GM12878 (cell line): ENCODE measurements around the gene PKP2. TPM values are rescaled to one million over a fixed set of nuclear protein-coding genes. Genes with fewer than 3 reads are reported as not detected.

Experiments
- ATAC-seq: fragments of 200-7000 bp; cut with Tn5 transposase; 3 replicates; pipeline ENCODE4 v1.9.1; 2020; ENCODE audit warnings: mild to moderate bottlenecking, moderate library complexity
- BruUV-seq: library from RNA; stranded (reverse); fragments of 400-500 nt; replicated peaks from 2 replicates; lab custom pipeline; 2021; lab: Mats Ljungman, UMichigan
- CTCF ChIA-PET: fragments of 300-600 bp; sonication (Branson Sonifier 250); formaldehyde crosslinking; extraction: SDS; loops from one replicate; lab custom pipeline; 2021; ENCODE audit warnings: inconsistent platforms; lab: Yijun Ruan, JAX
- POLR2A ChIA-PET: fragments of 350-600 bp; formaldehyde crosslinking; extraction: SDS; loops from one replicate; lab custom pipeline; 2021; ENCODE audit warnings: inconsistent platforms; lab: Charles Lee
- RAD21 ChIA-PET: fragments of 300-600 bp; sonication (Branson Sonifier 250); formaldehyde crosslinking; loops from one replicate; lab custom pipeline; 2023; ENCODE audit warnings: antibody characterized with exemption; ENCODE audit not compliant: unreplicated experiment; lab: Charles Lee
- SMC1A ChIA-PET: fragments of 300-600 bp; sonication (Branson Sonifier 250); formaldehyde crosslinking; loops from one replicate; lab custom pipeline; 2023; ENCODE audit not compliant: unreplicated experiment, uncharacterized antibody; lab: Charles Lee
- DNase-seq: peaks from one replicate; pipeline ENCODE4 v3.0.0-alpha.2; 2011; ENCODE audit warnings: low read depth, low spot score
- FAIRE-seq: peaks from 3 replicates; lab custom pipeline; 2011; peaks lifted over from hg19 to GRCh38; lab: Jason Lieb, UNC
- H2AFZ ChIP-seq: 2 replicates; pipeline ENCODE4 v1.6.0; 2011; ENCODE audit warnings: low read depth, low read length, control low read depth; ENCODE audit not compliant: control insufficient read depth
- H3K27ac ChIP-seq: 2 replicates; pipeline ENCODE4 v1.5.1; 2011; ENCODE audit warnings: control low read depth; ENCODE audit not compliant: control insufficient read depth, insufficient read depth
- H3K27me3 ChIP-seq, 2 experiments: replicated peaks in 1 of 2; 2 replicates each; pipeline versions ENCODE4 v1.6.0 to v1.6.1; 2011; ENCODE audit warnings: low read length in 1 of 2; ENCODE audit not compliant: control insufficient read depth in 2 of 2, insufficient read depth in 2 of 2
- H3K36me3 ChIP-seq, 2 experiments: 2 replicates each; pipeline ENCODE4 v1.5.1; 2011; ENCODE audit warnings: low read length in 1 of 2; ENCODE audit not compliant: control insufficient read depth in 2 of 2, insufficient read depth in 2 of 2
- H3K4me1 ChIP-seq: 2 replicates; pipeline ENCODE4 v1.6.1; 2011; ENCODE audit warnings: mild to moderate bottlenecking, low read length, moderate library complexity, mixed read lengths; ENCODE audit not compliant: control insufficient read depth, insufficient read depth
- H3K4me2 ChIP-seq: 2 replicates; pipeline ENCODE4 v1.6.0; 2011; ENCODE audit warnings: control low read depth; ENCODE audit not compliant: control insufficient read depth, insufficient read depth
- H3K4me3 ChIP-seq: fragments of 200-600 bp; sonication (generic); 2 replicates; pipeline ENCODE4 v1.5.1; 2016
- H3K79me2 ChIP-seq: 2 replicates; pipeline ENCODE4 v1.6.0; 2011; ENCODE audit warnings: low read length; ENCODE audit not compliant: control insufficient read depth, insufficient read depth
- H3K9ac ChIP-seq: 2 replicates; pipeline ENCODE4 v1.8.0; 2011; ENCODE audit warnings: low read length, control low read depth, mixed read lengths; ENCODE audit not compliant: control insufficient read depth, insufficient read depth
- H3K9me3 ChIP-seq: replicated peaks from 3 replicates; pipeline ENCODE4 v1.5.1; 2011; ENCODE audit warnings: mild to moderate bottlenecking, low read length; ENCODE audit not compliant: control insufficient read depth, insufficient read depth
- H4K20me1 ChIP-seq: 2 replicates; pipeline ENCODE4 v1.6.0; 2011; ENCODE audit not compliant: control insufficient read depth, insufficient read depth
- BCL11A ChIP-seq: IDR thresholded peaks from 2 replicates; pipeline ENCODE4 v1.6.1; 2011; ENCODE audit warnings: low read depth, low read length
- CBFB ChIP-seq: IDR thresholded peaks from 2 replicates; pipeline ENCODE4 v1.6.1; 2016; ENCODE audit warnings: antibody characterized with exemption, low read depth
- EZH2 ChIP-seq: IDR thresholded peaks from 2 replicates; pipeline ENCODE4 v1.6.1; 2012; ENCODE audit warnings: low read depth, mild to moderate bottlenecking, control low read depth, inconsistent platforms, low read length, borderline replicate concordance; ENCODE audit not compliant: control insufficient read depth
- FOXK2 ChIP-seq: fragments of 450-650 bp; IDR thresholded peaks from 2 replicates; pipeline ENCODE4 v1.6.1; 2017; ENCODE audit warnings: mild to moderate bottlenecking, moderate library complexity
- IKZF1 ChIP-seq: fragments of 450-650 bp; conservative IDR thresholded peaks from 2 replicates; pipeline ENCODE4 v1.6.1; 2017; ENCODE audit warnings: antibody characterized with exemption, mild to moderate bottlenecking
- JUND ChIP-seq: IDR thresholded peaks from 2 replicates; pipeline ENCODE4 v1.6.1; 2012; ENCODE audit warnings: low read depth, mild to moderate bottlenecking, low read length, improper control_type of control experiment, moderate library complexity
- NFYB ChIP-seq: IDR thresholded peaks from 2 replicates; pipeline ENCODE4 v1.6.1; 2011; ENCODE audit warnings: low read depth, mild to moderate bottlenecking, low read length, improper control_type of control experiment, moderate library complexity; ENCODE audit not compliant: insufficient read depth
- SMAD1 ChIP-seq: fragments of 450-650 bp; IDR thresholded peaks from 2 replicates; pipeline ENCODE4 v1.6.1; 2018; ENCODE audit warnings: mild to moderate bottlenecking, low read depth; ENCODE audit not compliant: partially characterized antibody
- SMAD5 ChIP-seq: IDR thresholded peaks from 2 replicates; pipeline ENCODE4 v1.6.1; 2016; ENCODE audit warnings: antibody characterized with exemption, low read depth
- ZBED1 ChIP-seq: IDR thresholded peaks from 2 replicates; pipeline ENCODE4 v1.6.1; 2016; ENCODE audit warnings: borderline replicate concordance
- WGBS: methylation state at CpG from one replicate; pipeline ENCODE4 v1.1.6; 2016; ENCODE audit warnings: low lambda C conversion rate; ENCODE audit not compliant: insufficient replicate concordance, insufficient coverage; ENCODE audit errors: missing lambda C conversion rate; 5-methylcytosine and 5-hydroxymethylcytosine counted together
- in situ Hi-C: fragments of 300-500 bp; cut with MboI; formaldehyde crosslinking; loops from 9 replicates; pipeline ENCODE4 v1.14.3; 2018; ENCODE audit warnings: mixed read lengths
- intact Hi-C: fragments of 100-400 bp; cut with micrococcal nuclease; formaldehyde crosslinking; loops from one replicate; pipeline ENCODE4 v1.14.2; 2022; ENCODE audit not compliant: unreplicated experiment
- polyA plus RNA-seq, 11 experiments: library from polyadenylated mRNA; depleted of rRNA in 4 of 11; unstranded in 6 of 11; stranded (reverse) in 5 of 11; fragments of >200 nt; fragmentation: Nextera tagmentation in 4 of 11; fragmentation: Illumina TruSeq in 1 of 11; extraction: Ambion mirVana in 4 of 11; extraction: Trizol in 1 of 11; gene quantifications; 1 replicate in 1 of 11; 2 replicates in 10 of 11; pipeline versions ENCODE4 v1.2.1 to v1.2.3, GENCODE V29; 2011 to 2016; ENCODE audit warnings: inconsistent platforms in 2 of 11, missing spikeins in 2 of 11, low read depth in 1 of 11
- total RNA-seq, 4 experiments: library from RNA; depleted of rRNA in 3 of 4; stranded (reverse); fragments of >200 nt in 3 of 4; fragmentation: Illumina TruSeq in 1 of 4; extraction: Trizol in 1 of 4; gene quantifications; 2 replicates each; pipeline versions ENCODE4 v1.2.1 to v1.2.3, GENCODE V29; 2013 to 2021
- TF ChIP-seq, protein P1 (sequence below): IDR thresholded peaks from 2 replicates; pipeline ENCODE4 v1.6.1; 2011; ENCODE audit warnings: low read depth, low read length, improper control_type of control experiment, borderline replicate concordance
- TF ChIP-seq, protein P2 (sequence below): fragments of 450-650 bp; conservative IDR thresholded peaks from 2 replicates; pipeline ENCODE4 v1.6.1; 2017; ENCODE audit warnings: mild to moderate bottlenecking, moderate library complexity

The PKP2 gene
- total and polyA plus RNA-seq, 10 of the 15 experiments (the other 5 are each of a cell fraction or from before 2014, with no cell fraction given) = 0.02 to 4.1 (median 0.07) TPM; not detected in 4

DNA sequence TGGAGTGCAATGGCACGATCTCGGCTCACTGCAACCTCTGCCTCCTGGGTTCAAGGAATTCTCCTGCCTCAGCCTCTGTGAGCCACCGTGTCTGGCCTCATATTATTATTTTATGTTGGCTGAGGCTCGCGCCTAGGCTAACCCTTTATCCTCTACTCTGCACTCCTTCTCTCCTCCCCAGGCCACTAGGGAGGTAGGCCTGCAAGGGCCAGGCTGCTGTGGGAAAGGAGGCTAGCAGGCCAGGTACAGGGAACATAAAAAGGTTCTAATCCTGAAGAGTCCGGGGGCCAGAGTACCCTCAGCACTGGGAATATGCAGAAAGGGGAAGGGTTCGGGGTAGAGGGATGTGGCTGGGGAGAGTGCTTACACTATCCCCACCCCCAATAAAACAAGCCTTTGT, 14.9 kb downstream of the PKP2 start:
- ChIA-PET SMC1A (no interaction called here), POLR2A (no interaction called here), RAD21 (no interaction called here), CTCF (no interaction called here)
- no peaks in the 10 kb centered on the region for H3K9me3 ChIP-seq
- 33% methylated on average over 7 of the region's 7 CpGs for WGBS
- H3K4me3 ChIP-seq = no peak overlapping the region
- ATAC-seq (no peak), DNase-seq (no peak), FAIRE-seq (no peak)
- TF ChIP-seq, protein P1, sequence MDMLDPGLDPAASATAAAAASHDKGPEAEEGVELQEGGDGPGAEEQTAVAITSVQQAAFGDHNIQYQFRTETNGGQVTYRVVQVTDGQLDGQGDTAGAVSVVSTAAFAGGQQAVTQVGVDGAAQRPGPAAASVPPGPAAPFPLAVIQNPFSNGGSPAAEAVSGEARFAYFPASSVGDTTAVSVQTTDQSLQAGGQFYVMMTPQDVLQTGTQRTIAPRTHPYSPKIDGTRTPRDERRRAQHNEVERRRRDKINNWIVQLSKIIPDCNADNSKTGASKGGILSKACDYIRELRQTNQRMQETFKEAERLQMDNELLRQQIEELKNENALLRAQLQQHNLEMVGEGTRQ = no peak
- TF ChIP-seq NFYB = no peak
- TF ChIP-seq SMAD5 = no peak
- TF ChIP-seq CBFB = no peak
- no peak for TF ChIP-seq EZH2
- TF ChIP-seq, protein P2, sequence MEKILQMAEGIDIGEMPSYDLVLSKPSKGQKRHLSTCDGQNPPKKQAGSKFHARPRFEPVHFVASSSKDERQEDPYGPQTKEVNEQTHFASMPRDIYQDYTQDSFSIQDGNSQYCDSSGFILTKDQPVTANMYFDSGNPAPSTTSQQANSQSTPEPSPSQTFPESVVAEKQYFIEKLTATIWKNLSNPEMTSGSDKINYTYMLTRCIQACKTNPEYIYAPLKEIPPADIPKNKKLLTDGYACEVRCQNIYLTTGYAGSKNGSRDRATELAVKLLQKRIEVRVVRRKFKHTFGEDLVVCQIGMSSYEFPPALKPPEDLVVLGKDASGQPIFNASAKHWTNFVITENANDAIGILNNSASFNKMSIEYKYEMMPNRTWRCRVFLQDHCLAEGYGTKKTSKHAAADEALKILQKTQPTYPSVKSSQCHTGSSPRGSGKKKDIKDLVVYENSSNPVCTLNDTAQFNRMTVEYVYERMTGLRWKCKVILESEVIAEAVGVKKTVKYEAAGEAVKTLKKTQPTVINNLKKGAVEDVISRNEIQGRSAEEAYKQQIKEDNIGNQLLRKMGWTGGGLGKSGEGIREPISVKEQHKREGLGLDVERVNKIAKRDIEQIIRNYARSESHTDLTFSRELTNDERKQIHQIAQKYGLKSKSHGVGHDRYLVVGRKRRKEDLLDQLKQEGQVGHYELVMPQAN = no peak
- no peak for TF ChIP-seq SMAD1
- no peak for TF ChIP-seq IKZF1
- TF ChIP-seq FOXK2 = no peak
- no peak for TF ChIP-seq ZBED1
- TF ChIP-seq JUND = no peak
- no peak for TF ChIP-seq BCL11A
- intact Hi-C loops = no loop called here
- H3K36me3 ChIP-seq = no peaks in the 10 kb centered on the region
- no peaks in the 10 kb centered on the region for H3K4me1 ChIP-seq
- H2AFZ ChIP-seq = no peak overlapping the region
- no peak overlapping the region for H3K9ac ChIP-seq
- H3K27me3 ChIP-seq = no peaks in the 10 kb centered on the region
- H3K79me2 ChIP-seq = no peaks in the 10 kb centered on the region
- in situ Hi-C loops = no loop called here
- H3K4me2 ChIP-seq = no peak overlapping the region
- no peak overlapping the region for H3K27ac ChIP-seq
- H4K20me1 ChIP-seq = no peaks in the 10 kb centered on the region
- BruUV-seq = no TSS peak
